Myocyte (in vitro differentiated cells): ENCODE results near the gene ADGRB3. TPM values are rescaled to one million over a fixed set of nuclear protein-coding genes. Genes with fewer than 3 reads are reported as not detected.

Experiments
- DNase-seq: peaks from one replicate; pipeline ENCODE4 v3.0.0-alpha.2; 2012; ENCODE audit warnings: low read depth
- total RNA-seq: library from RNA; depleted of rRNA; stranded (reverse); fragments of >200 nt; gene quantifications from 2 replicates; pipeline ENCODE4 v1.2.3, GENCODE V29; 2014

The ADGRB3 gene
- total RNA-seq, 1 donor from 2014 or later = 0.13 TPM

- DNase-seq = no peak
Observed at GRCh38 chr6:69308584-69308983, 673.5 kb downstream of the ADGRB3 start.

- DNase-seq = no peak
Observed at GRCh38 chr6:69311888-69312287, 676.8 kb downstream of the ADGRB3 start.

GRCh38 chr6:69314001-69314400 is 678.9 kb downstream of the ADGRB3 start:
- no peak for DNase-seq

- DNase-seq = no peak
Observed at GRCh38 chr6:69314531-69314930, 679.4 kb downstream of the ADGRB3 start.

GRCh38 chr6:69331886-69332285 is 696.8 kb downstream of the ADGRB3 start:
- no peak for DNase-seq

- DNase-seq = no peak
Observed at GRCh38 chr6:69337311-69337710, 702.2 kb downstream of the ADGRB3 start.

GRCh38 chr6:69338431-69339162 is 703.5 kb downstream of the ADGRB3 start:
- DNase-seq = no peak

- DNase-seq = no peak
Observed at GRCh38 chr6:69339163-69339550, 704.1 kb downstream of the ADGRB3 start.

GRCh38 chr6:69340196-69340595 is 705.1 kb downstream of the ADGRB3 start:
- no peak for DNase-seq

- no peak for DNase-seq
Observed at GRCh38 chr6:69343851-69344250, 708.8 kb downstream of the ADGRB3 start.

GRCh38 chr6:69349771-69350170 is 714.7 kb downstream of the ADGRB3 start:
- peak; percentile 18 for DNase-seq

- no peak for DNase-seq
Observed at GRCh38 chr6:69362209-69362608, 727.1 kb downstream of the ADGRB3 start.

- DNase-seq = no peak
Observed at GRCh38 chr6:69366831-69367230, 731.7 kb downstream of the ADGRB3 start.

- DNase-seq = no peak
Observed at GRCh38 chr6:69368613-69369012, 733.5 kb downstream of the ADGRB3 start.

- no peak for DNase-seq
Observed at GRCh38 chr6:69370763-69371162, 735.7 kb downstream of the ADGRB3 start.

GRCh38 chr6:69378326-69378725 is 743.2 kb downstream of the ADGRB3 start:
- DNase-seq = no peak

GRCh38 chr6:69379518-69379917 is 744.4 kb downstream of the ADGRB3 start:
- DNase-seq = peak; percentile 31

- no peak for DNase-seq
Observed at GRCh38 chr6:69383627-69384026, 748.5 kb downstream of the ADGRB3 start.

GRCh38 chr6:69386426-69386825 is 751.3 kb downstream of the ADGRB3 start:
- DNase-seq = no peak

GRCh38 chr6:69390125-69390524 is 755.0 kb downstream of the ADGRB3 start:
- DNase-seq = no peak

- DNase-seq = no peak
Observed at GRCh38 chr6:69391106-69391505, 756.0 kb downstream of the ADGRB3 start.

GRCh38 chr6:69392745-69393144 is 757.7 kb downstream of the ADGRB3 start:
- no peak for DNase-seq

GRCh38 chr6:69398311-69398710 is 763.2 kb downstream of the ADGRB3 start:
- no peak for DNase-seq

GRCh38 chr6:69398729-69399128 is 763.6 kb downstream of the ADGRB3 start:
- no peak for DNase-seq
